Stomach (tissue), 9 donors: ENCODE data around the gene P2RY4. TPM values are rescaled to one million over a fixed set of nuclear protein-coding genes. Genes with fewer than 3 reads are reported as not detected.

Source experiments
- DNase-seq, 2 donors: peaks; one replicate each; pipeline versions ENCODE4 v3.0.0 to v3.0.0-alpha.2; 2013 to 2019
- H3K27ac ChIP-seq, 5 donors: fragments of 200-600 bp in 4 of 5; sonication (generic) in 4 of 5; one replicate each; pipeline ENCODE4 v1.5.1; 2013 to 2019; ENCODE audit warnings: mild to moderate bottlenecking in 1 of 5, moderate library complexity in 1 of 5
- H3K27me3 ChIP-seq, 3 donors: fragments of 200-600 bp; sonication (generic); one replicate each; pipeline ENCODE4 v1.5.1; 2017 to 2019; ENCODE audit warnings: mixed run types in 1 of 3
- H3K36me3 ChIP-seq, 4 donors: fragments of 200-600 bp; sonication (generic); 1 replicate in 3 of 4; 2 replicates in 1 of 4; pipeline ENCODE4 v1.5.1; 2016 to 2019
- H3K4me1 ChIP-seq, 4 donors: fragments of 200-600 bp; sonication (generic); one replicate each; pipeline ENCODE4 v1.5.1; 2016 to 2019
- H3K4me3 ChIP-seq, 4 donors: fragments of 200-600 bp; sonication (generic) in 3 of 4; one replicate each; pipeline ENCODE4 v1.5.1; 2016 to 2019; ENCODE audit warnings: mild to moderate bottlenecking in 1 of 4
- H3K9me3 ChIP-seq, 4 donors: fragments of 200-600 bp; sonication (generic); one replicate each; pipeline ENCODE4 v1.5.1; 2016 to 2019
- EP300 ChIP-seq: sonication (generic); formaldehyde crosslinking; IDR thresholded peaks from one replicate; pipeline ENCODE4 v1.6.1; 2017; ENCODE audit warnings: antibody characterized with exemption
- POLR2A ChIP-seq, 4 donors: fragments of 450-650 bp; IDR thresholded peaks; one replicate each; pipeline ENCODE4 v1.6.1; 2016; ENCODE audit warnings: antibody characterized with exemption in 4 of 4, control low read depth in 2 of 4, mild to moderate bottlenecking in 1 of 4, moderate library complexity in 1 of 4
- POLR2AphosphoS5 ChIP-seq, 3 donors: sonication (generic); formaldehyde crosslinking; IDR thresholded peaks; one replicate each; pipeline ENCODE4 v1.6.1; 2016; ENCODE audit warnings: antibody characterized with exemption in 3 of 3
- WGBS, 5 donors: extraction: QIAGEN DNeasy Blood & Tissue Kit in 3 of 5; methylation state at CpG; one replicate each; pipeline versions ENCODE4 v1.1.5 to v1.1.7; 2013 to 2018; 5-methylcytosine and 5-hydroxymethylcytosine counted together
- intact Hi-C: fragments of 100-400 bp; cut with DNase I; formaldehyde crosslinking; loops from one replicate; pipeline ENCODE4 v1.15.1; 2023; ENCODE audit warnings: low total_unique reads
- polyA plus RNA-seq, 3 donors: library from polyadenylated mRNA; stranded (reverse); fragments of 200-250 nt; gene quantifications; one replicate each; pipeline ENCODE4 v1.2.3, GENCODE V29; 2013
- total RNA-seq, 5 donors: library from RNA; depleted of rRNA; stranded (reverse); fragments of >200 nt; gene quantifications; one replicate each; pipeline versions ENCODE4 v1.1.0 to v1.2.3, GENCODE V29; 2014 to 2016
- TF ChIP-seq, protein P1 (sequence below), 7 experiments: fragments of 450-650 bp in 4 of 7; fragments of 200-600 bp in 3 of 7; sonication (generic) in 3 of 7; IDR thresholded peaks; one replicate each; pipeline ENCODE4 v1.5.1; 2016 to 2019; ENCODE audit warnings: antibody characterized with exemption in 7 of 7, control low read depth in 2 of 7, mild to moderate bottlenecking in 1 of 7
- donor health status: healthy with polysubstance abuse.
- donor health status: Bipolar disorder and iron deficiency.
- donor health status: healthy.

P2RY4 gene
- total and polyA plus RNA-seq, 8 donors, result 0.73 to 0.89 TPM; not detected in 6

DNA sequence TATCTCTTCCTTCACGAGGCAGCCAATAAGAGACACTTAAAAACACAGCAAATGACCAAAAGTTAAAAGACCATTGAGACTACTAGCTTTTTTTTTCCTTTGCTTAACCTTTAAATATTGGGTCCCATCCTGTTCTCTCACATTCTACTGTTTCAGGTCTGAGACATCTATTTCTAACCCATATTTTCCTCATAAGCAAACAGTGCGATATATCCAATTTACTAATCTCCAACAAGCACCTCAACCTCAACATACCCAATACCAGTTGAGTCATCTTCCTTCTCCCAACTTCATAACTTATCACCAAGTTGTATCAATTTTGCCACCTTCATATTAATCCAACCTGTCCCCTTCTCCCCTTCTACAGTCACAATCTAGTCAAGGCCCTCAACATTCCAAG, 18.5 kb downstream of the P2RY4 start:
- Histone ChIP-seq H3K9me3 (peaks cover 0 to 4% (median 0%) of the 10 kb centered on the region in 4 donors), H3K4me3 (no peak overlapping the region), H3K4me1 (no peaks in the 10 kb centered on the region), H3K36me3 (no peaks in the 10 kb centered on the region), H3K27me3 (no peaks in the 10 kb centered on the region), H3K27ac (no peak overlapping the region)
- TF ChIP-seq EP300, result no peak
- TF ChIP-seq POLR2A (IDR thresholded peaks at IDR 0.05), result no peak
- TF ChIP-seq, protein P1, sequence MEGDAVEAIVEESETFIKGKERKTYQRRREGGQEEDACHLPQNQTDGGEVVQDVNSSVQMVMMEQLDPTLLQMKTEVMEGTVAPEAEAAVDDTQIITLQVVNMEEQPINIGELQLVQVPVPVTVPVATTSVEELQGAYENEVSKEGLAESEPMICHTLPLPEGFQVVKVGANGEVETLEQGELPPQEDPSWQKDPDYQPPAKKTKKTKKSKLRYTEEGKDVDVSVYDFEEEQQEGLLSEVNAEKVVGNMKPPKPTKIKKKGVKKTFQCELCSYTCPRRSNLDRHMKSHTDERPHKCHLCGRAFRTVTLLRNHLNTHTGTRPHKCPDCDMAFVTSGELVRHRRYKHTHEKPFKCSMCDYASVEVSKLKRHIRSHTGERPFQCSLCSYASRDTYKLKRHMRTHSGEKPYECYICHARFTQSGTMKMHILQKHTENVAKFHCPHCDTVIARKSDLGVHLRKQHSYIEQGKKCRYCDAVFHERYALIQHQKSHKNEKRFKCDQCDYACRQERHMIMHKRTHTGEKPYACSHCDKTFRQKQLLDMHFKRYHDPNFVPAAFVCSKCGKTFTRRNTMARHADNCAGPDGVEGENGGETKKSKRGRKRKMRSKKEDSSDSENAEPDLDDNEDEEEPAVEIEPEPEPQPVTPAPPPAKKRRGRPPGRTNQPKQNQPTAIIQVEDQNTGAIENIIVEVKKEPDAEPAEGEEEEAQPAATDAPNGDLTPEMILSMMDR (IDR thresholded peaks at IDR 0.05), result no peak
- no peak for TF ChIP-seq POLR2AphosphoS5 (IDR thresholded peaks at IDR 0.05)
- WGBS, 5 donors, result 66 to 93% (median 83%) methylated on average over 2 of the region's 2 CpGs
- DNase-seq, result no peak
- intact Hi-C loops, result no loop called here

DNA sequence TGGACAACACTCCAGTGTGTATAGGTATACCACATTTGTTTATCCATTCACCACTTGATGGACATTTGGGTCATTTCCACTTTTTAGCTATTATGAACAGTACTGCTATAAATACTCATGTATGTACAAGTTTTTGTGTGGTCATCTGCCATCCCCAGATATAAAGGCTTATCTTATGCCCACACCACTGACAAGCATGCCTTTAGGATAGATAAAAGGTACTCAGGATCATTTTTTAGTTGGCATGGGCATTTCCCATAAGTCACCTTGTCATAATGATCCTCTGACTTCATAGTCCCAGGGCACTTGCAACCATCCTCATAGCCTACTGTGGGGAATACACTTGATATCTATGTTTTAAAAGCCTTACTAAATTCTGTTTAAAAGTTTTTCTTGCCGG, 19.3 kb downstream of the P2RY4 start:
- DNase-seq, result no peak
- intact Hi-C loops, result no loop called here
- Histone ChIP-seq H3K27me3 (no peaks in the 10 kb centered on the region), H3K4me1 (no peaks in the 10 kb centered on the region), H3K27ac (no peak overlapping the region), H3K4me3 (no peak overlapping the region), H3K36me3 (no peaks in the 10 kb centered on the region), H3K9me3 (peaks cover 0 to 4% (median 0%) of the 10 kb centered on the region in 4 donors)
- 80 to 100% (median 97%) methylated on average over 1 of the region's 1 CpG for WGBS, 5 donors
- no peak for TF ChIP-seq EP300
- no peak for TF ChIP-seq POLR2AphosphoS5 (IDR thresholded peaks at IDR 0.05)
- TF ChIP-seq, protein P1 (IDR thresholded peaks at IDR 0.05), result no peak
- no peak for TF ChIP-seq POLR2A (IDR thresholded peaks at IDR 0.05)

DNA sequence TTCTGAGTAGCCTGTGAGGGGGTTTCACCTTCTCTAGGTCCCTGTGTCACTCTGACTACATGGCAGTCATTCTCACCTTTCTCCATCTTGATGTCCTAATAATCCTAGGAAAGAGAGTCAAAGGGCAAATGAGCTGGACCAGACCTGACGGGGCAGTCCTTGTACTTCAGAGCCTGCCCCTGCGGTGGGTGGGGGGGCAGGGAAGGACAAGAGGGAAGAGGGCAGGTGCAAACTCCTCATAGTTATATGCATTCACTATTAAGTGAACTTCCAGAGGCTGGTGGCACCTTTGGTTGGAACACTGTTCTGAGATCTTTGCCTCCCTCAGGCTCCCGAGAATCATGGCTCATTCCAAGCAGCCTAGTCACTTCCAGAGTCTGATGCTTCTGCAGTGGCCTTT, 25.6 kb downstream of the P2RY4 start, which contains the start of gene AWAT1:
AWAT1 (plus strand) TSS at position 301 of the 400 bp plus-strand sequence; CDS start at position 342, 41 bp downstream.
- WGBS, 5 donors, result 57 to 100% (median 71%) methylated on average over 2 to 3 of the region's 3 CpGs
- no peaks in the 10 kb centered on the region for H3K9me3 ChIP-seq
- no peak within 1 kb of the TSS for H3K4me3 ChIP-seq
- H3K4me1 ChIP-seq, result no peaks in the 10 kb centered on the region
- H3K27me3 ChIP-seq, result no peaks in the 10 kb centered on the region
- TF ChIP-seq POLR2A (IDR thresholded peaks at IDR 0.05) (no peak), POLR2AphosphoS5 (IDR thresholded peaks at IDR 0.05) (no peak)
- TF ChIP-seq, protein P1 (IDR thresholded peaks at IDR 0.05), result no peak
- DNase-seq, result no peak
- intact Hi-C loops, result no loop called here
- H3K36me3 ChIP-seq, result no peaks in the 10 kb centered on the region
- no peak within 1 kb of the TSS for H3K27ac ChIP-seq

DNA sequence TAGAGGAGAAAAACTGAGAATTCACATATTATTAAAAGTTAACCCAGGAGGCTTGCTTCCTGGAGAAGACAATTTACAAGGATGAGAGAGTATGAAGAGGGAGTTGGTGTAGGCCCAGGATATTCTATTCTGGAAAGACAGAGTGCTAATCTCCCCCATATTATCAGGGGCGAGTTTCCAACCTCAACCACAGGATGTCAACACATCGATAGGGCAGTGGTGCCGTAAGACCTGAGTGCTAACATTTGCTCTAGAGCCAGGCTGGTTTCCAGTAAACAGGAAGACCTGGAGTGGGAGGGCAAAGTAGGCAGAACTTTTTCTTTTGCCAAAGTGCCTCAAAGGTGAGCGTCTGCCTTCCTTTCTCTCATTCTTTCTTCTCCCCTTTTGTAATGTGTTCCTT, 28.3 kb downstream of the P2RY4 start:
- H3K36me3 ChIP-seq, result no peaks in the 10 kb centered on the region
- no peak for DNase-seq
- intact Hi-C loops, result no loop called here
- H3K4me1 ChIP-seq, result no peaks in the 10 kb centered on the region
- 14 to 37% (median 30%) methylated on average over 4 of the region's 4 CpGs for WGBS, 5 donors
- H3K4me3 ChIP-seq, result no peak overlapping the region
- H3K27me3 ChIP-seq, result no peaks in the 10 kb centered on the region
- H3K27ac ChIP-seq, result no peak overlapping the region
- TF ChIP-seq, protein P1 (IDR thresholded peaks at IDR 0.05), result no peak
- TF ChIP-seq EP300 (no peak), POLR2AphosphoS5 (IDR thresholded peaks at IDR 0.05) (no peak), POLR2A (IDR thresholded peaks at IDR 0.05) (no peak)
- H3K9me3 ChIP-seq, result no peaks in the 10 kb centered on the region
